Measurements from ENCODE around the gene INPP5D.

DNA sequence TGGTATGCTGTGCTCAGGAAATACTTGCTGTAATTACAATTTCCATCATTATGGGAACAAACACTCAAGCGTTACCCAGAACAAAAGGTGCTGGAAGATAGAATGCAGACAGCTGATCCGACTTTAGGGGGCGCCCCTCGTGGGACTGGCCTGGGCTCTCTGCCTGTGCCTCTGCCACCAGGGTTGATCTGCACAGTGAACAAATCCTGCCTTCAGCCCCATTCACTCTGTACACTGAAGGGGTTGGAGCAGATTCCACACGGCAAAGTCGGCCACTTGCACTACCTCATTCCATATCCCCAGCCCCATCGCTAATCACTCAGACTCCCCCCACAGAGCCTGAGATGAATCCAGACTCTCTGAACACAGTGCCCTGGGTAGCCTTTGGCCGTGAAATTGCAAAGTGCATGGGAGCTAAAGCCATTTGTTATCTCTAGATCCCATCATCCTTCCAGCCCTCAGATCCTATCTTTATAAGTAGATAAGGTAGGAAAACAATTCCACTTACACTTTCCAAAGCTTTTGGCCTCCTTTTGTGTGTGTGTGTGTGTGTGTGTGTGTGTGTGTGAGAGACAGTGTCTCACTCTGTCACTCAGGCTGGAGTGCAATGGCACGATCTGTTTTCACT lies 69.3 kb downstream of the INPP5D start:
- TF ChIP-seq CTCF (IDR thresholded peaks at IDR 0.05), result no peak
- TF ChIP-seq POLR2AphosphoS5 (IDR thresholded peaks at IDR 0.05; ENCODE audit: insufficient read depth in 1 of 2, low read depth in 1 of 2), result no peak
- TF ChIP-seq POLR2A (IDR thresholded peaks at IDR 0.05), result no peak
